ENCODE data around the gene GPT2.
"Not testable (repeated sequence)": the region's sequence is repeated elsewhere in the genome, so short reads cannot be mapped to it uniquely, and the experiment has no call there.

Gene GPT2

GRCh38 chr16:46866286-46866685, 17.9 kb upstream of the GPT2 start:
- DNase-seq, result no peak

- DNase-seq, result not testable (repeated sequence)
These were observed 16.7 kb upstream of the GPT2 start for GRCh38 chr16:46867486-46867885.

- not testable (repeated sequence) for DNase-seq
These were observed 15.3 kb upstream of the GPT2 start for GRCh38 chr16:46868891-46869290.

- DNase-seq, result no peak
These were observed 12.6 kb upstream of the GPT2 start for GRCh38 chr16:46871597-46871996.

GRCh38 chr16:46873201-46873600, 11.0 kb upstream of the GPT2 start:
- no peak for DNase-seq

- DNase-seq, result no peak
These were observed 8.9 kb upstream of the GPT2 start for GRCh38 chr16:46875243-46875642.

- no peak for DNase-seq
These were observed 1.7 kb upstream of the GPT2 start for GRCh38 chr16:46882304-46882939.

- DNase-seq, result no peak
These were observed 1.2 kb upstream of the GPT2 start for GRCh38 chr16:46882940-46883307.

GRCh38 chr16:46883353-46883689, 841 bp upstream of the GPT2 start:
- DNase-seq, result no peak

- peak; percentile 55 for DNase-seq
These were observed 541 bp downstream of the GPT2 start for GRCh38 chr16:46884513-46885293.

GRCh38 chr16:46885960-46886763, 2.0 kb downstream of the GPT2 start:
- no peak for DNase-seq

GRCh38 chr16:46886764-46887523, 2.8 kb downstream of the GPT2 start:
- DNase-seq, result no peak

- no peak for DNase-seq
These were observed 3.3 kb downstream of the GPT2 start for GRCh38 chr16:46887524-46887854.

- DNase-seq, result no peak
These were observed 5.2 kb downstream of the GPT2 start for GRCh38 chr16:46889245-46889941.

GRCh38 chr16:46889942-46890300, 5.8 kb downstream of the GPT2 start:
- DNase-seq, result no peak

GRCh38 chr16:46891910-46892309, 7.7 kb downstream of the GPT2 start:
- no peak for DNase-seq

- no peak for DNase-seq
These were observed 10.0 kb downstream of the GPT2 start for GRCh38 chr16:46894036-46894672.

GRCh38 chr16:46895399-46896313, 11.5 kb downstream of the GPT2 start:
- no peak for DNase-seq

GRCh38 chr16:46896314-46896968, 12.3 kb downstream of the GPT2 start:
- DNase-seq, result no peak

GRCh38 chr16:46897471-46897870, 13.3 kb downstream of the GPT2 start:
- DNase-seq, result no peak

- DNase-seq, result no peak
These were observed 13.8 kb downstream of the GPT2 start for GRCh38 chr16:46898006-46898405.
